Transverse colon (tissue), 4 donors: ENCODE data around the gene CAVIN2. TPM values are rescaled to one million over a fixed set of nuclear protein-coding genes. Genes with fewer than 3 reads are reported as not detected.
A peak's percentile ranks its signal among the peaks of the same experiment; 100 is the strongest.

Experiments used
- DNase-seq: peaks from one replicate; pipeline ENCODE4 v3.0.0-alpha.2; 2019
- H3K27ac ChIP-seq, 4 donors: fragments of 200-600 bp; sonication (generic); 2 replicates each; pipeline ENCODE4 v1.5.1; 2016 to 2018; ENCODE audit warnings: inconsistent platforms in 4 of 4
- H3K27me3 ChIP-seq: fragments of 200-600 bp; sonication (generic); 2 replicates; pipeline ENCODE4 v1.5.1; 2017; ENCODE audit warnings: inconsistent platforms
- H3K36me3 ChIP-seq, 4 donors: fragments of 200-600 bp; sonication (generic); 2 replicates each; pipeline ENCODE4 v1.5.1; 2017 to 2019; ENCODE audit warnings: inconsistent platforms in 4 of 4
- H3K4me1 ChIP-seq, 4 donors: fragments of 200-600 bp; sonication (generic); 2 replicates each; pipeline ENCODE4 v1.5.1; 2017 to 2020; ENCODE audit warnings: inconsistent platforms in 4 of 4
- H3K4me3 ChIP-seq, 4 donors: fragments of 200-600 bp; sonication (generic); 1 replicate in 1 of 4; 2 replicates in 3 of 4; pipeline versions ENCODE4 v1.5.1 to v1.6.1; 2017 to 2019; ENCODE audit warnings: inconsistent platforms in 4 of 4
- H3K9me3 ChIP-seq, 2 donors: fragments of 200-600 bp; sonication (generic); 2 replicates each; pipeline ENCODE4 v1.5.1; 2017 to 2019; ENCODE audit warnings: inconsistent platforms in 2 of 2
- EP300 ChIP-seq: sonication (generic); formaldehyde crosslinking; IDR thresholded peaks from one replicate; pipeline ENCODE4 v1.6.1; 2017; ENCODE audit warnings: antibody characterized with exemption, low read depth
- POLR2A ChIP-seq: fragments of 450-650 bp; IDR thresholded peaks from one replicate; pipeline ENCODE4 v1.6.1; 2016; ENCODE audit warnings: antibody characterized with exemption, mild to moderate bottlenecking, moderate library complexity
- POLR2AphosphoS5 ChIP-seq, 3 donors: sonication (generic); formaldehyde crosslinking; IDR thresholded peaks; one replicate each; pipeline ENCODE4 v1.6.1; 2016; ENCODE audit warnings: antibody characterized with exemption in 3 of 3
- WGBS, 2 donors: methylation state at CpG; one replicate each; pipeline ENCODE4 v1.1.5; 2018; ENCODE audit warnings: low coverage in 1 of 2; 5-methylcytosine and 5-hydroxymethylcytosine counted together
- in situ Hi-C, 4 donors: fragments of 200-750 bp; cut with MboI; loops; one replicate each; pipeline versions ENCODE4 v1.15.0 to v1.15.1; 2017; ENCODE audit warnings: low sequenced_read_pairs in 3 of 4, low pct_ligation_motif_present in 1 of 4, low pct_unique_long_range_greater_than_20kb in 1 of 4
- intact Hi-C: fragments of 100-400 bp; cut with DNase I; formaldehyde crosslinking; loops from one replicate; pipeline ENCODE4 v1.15.1; 2023; ENCODE audit warnings: low total_unique reads
- total RNA-seq, 4 donors: library from RNA; depleted of rRNA; stranded (reverse); fragments of >200 nt; gene quantifications; one replicate each; pipeline ENCODE4 v1.1.0, GENCODE V29; 2016
- TF ChIP-seq, protein P1 (sequence below), 5 experiments: fragments of 200-600 bp in 3 of 5; fragments of 450-650 bp in 2 of 5; sonication (generic) in 3 of 5; IDR thresholded peaks; 1 replicate in 2 of 5; 2 replicates in 3 of 5; pipeline ENCODE4 v1.5.1; 2016 to 2017; ENCODE audit warnings: antibody characterized with exemption in 5 of 5, inconsistent platforms in 3 of 5, mild to moderate bottlenecking in 2 of 5, moderate library complexity in 1 of 5

The CAVIN2 gene
- total RNA-seq, 4 donors from 2014 or later, result 21.3 to 59.3 (median 25.0) TPM

DNA sequence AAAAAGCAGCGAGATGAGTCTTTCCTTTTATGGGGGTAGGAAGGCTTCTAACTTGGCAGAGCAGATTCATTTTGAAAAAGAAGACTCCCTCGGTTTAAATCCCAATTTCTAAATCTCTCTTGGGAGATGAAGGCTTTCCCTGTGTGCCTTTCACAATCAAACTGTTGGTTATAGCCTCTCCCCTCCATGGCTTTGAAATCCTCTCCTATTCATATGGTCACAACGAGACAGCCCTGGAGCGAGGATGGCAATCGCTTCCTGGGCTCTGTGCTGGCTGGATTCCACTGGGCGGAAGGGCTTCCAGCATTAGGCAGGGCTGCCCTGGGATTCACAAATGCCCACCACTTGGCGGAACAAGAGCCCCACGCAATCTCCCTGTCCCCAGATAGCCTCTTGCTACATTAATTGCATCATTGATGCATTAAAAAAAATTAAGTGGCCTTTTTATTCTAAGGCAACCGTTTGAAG lies 1.6 kb downstream of the CAVIN2 start:
- intact Hi-C loops, result no loop called here
- WGBS, 2 donors, result 45 to 48% methylated on average over 5 to 9 of the region's 9 CpGs
- TF ChIP-seq, protein P1, sequence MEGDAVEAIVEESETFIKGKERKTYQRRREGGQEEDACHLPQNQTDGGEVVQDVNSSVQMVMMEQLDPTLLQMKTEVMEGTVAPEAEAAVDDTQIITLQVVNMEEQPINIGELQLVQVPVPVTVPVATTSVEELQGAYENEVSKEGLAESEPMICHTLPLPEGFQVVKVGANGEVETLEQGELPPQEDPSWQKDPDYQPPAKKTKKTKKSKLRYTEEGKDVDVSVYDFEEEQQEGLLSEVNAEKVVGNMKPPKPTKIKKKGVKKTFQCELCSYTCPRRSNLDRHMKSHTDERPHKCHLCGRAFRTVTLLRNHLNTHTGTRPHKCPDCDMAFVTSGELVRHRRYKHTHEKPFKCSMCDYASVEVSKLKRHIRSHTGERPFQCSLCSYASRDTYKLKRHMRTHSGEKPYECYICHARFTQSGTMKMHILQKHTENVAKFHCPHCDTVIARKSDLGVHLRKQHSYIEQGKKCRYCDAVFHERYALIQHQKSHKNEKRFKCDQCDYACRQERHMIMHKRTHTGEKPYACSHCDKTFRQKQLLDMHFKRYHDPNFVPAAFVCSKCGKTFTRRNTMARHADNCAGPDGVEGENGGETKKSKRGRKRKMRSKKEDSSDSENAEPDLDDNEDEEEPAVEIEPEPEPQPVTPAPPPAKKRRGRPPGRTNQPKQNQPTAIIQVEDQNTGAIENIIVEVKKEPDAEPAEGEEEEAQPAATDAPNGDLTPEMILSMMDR (IDR thresholded peaks at IDR 0.05), result no peak
- peak in 1 of 3 donors; percentile 13 for TF ChIP-seq POLR2AphosphoS5 (IDR thresholded peaks at IDR 0.05)
- in situ Hi-C loops, result no loop called here
- peaks cover 0 to 23% (median 10%) of the 10 kb centered on the region in 4 donors for H3K4me1 ChIP-seq
- H3K27ac ChIP-seq, result peak overlapping the region; percentile 81 to 91 (median 85)
- H3K27me3 ChIP-seq, result no peaks in the 10 kb centered on the region
- H3K4me3 ChIP-seq, result peak overlapping the region; percentile 24 to 53 (median 38)
- H3K9me3 ChIP-seq, result no peaks in the 10 kb centered on the region
- DNase-seq, result no peak
- H3K36me3 ChIP-seq, result no peaks in the 10 kb centered on the region

DNA sequence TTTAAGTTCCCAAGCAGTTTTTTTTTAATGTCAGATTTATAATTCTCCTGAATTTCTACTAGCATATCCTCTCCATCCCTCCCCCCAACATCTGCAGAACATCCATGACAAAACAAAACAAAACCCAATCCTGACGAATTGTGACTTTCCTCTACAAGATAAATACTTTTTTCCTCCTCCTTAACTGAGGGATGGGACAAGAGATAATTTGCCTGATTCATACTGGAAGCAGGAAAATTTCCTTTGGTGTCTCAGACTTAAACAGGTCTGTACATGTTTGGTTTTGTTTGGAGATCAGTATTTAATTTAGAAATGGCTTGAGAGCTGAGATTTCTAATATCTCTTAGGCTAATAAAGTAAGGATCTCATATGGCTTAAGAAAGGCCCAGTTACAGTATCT lies 2.2 kb downstream of the CAVIN2 start:
- Histone ChIP-seq H3K27ac (peak overlapping the region; percentile 81 to 91 (median 85)), H3K4me1 (peaks cover 0 to 26% (median 10%) of the 10 kb centered on the region in 4 donors), H3K27me3 (no peaks in the 10 kb centered on the region), H3K36me3 (no peaks in the 10 kb centered on the region), H3K9me3 (no peaks in the 10 kb centered on the region), H3K4me3 (peak overlapping the region; percentile 24 to 53 (median 38))
- 43 to 44% methylated on average over 1 of the region's 1 CpG for WGBS, 2 donors
- no peak for TF ChIP-seq EP300
- TF ChIP-seq POLR2A, result no peak
- no peak for TF ChIP-seq POLR2AphosphoS5 (IDR thresholded peaks at IDR 0.05)
- TF ChIP-seq, protein P1 (IDR thresholded peaks at IDR 0.05), result no peak
- DNase-seq, result no peak
- intact Hi-C loops, result no loop called here
- in situ Hi-C loops, result no loop called here

DNA sequence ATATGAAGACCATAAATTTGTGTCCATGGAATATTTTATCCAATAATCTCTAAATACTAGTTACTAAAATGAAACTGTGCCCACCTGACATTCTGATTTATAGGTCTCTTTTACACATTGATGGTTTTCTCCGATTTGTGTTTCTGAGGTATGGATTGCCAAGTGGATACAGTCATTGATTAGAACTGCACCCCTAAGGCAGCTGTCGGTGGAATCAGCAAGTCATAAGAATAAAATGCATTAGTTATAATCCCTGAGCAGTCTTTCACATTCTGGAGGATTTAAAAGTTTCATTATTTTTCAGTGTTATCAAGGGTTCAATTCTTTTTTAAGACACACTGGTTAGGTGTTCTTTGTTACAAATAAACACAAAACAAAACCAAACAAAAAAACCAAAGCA lies 6.0 kb downstream of the CAVIN2 start:
- WGBS, 2 donors, result 73 to 86% methylated on average over 2 of the region's 2 CpGs
- in situ Hi-C loops, result no loop called here
- H3K27ac ChIP-seq, result no peak overlapping the region

DNA sequence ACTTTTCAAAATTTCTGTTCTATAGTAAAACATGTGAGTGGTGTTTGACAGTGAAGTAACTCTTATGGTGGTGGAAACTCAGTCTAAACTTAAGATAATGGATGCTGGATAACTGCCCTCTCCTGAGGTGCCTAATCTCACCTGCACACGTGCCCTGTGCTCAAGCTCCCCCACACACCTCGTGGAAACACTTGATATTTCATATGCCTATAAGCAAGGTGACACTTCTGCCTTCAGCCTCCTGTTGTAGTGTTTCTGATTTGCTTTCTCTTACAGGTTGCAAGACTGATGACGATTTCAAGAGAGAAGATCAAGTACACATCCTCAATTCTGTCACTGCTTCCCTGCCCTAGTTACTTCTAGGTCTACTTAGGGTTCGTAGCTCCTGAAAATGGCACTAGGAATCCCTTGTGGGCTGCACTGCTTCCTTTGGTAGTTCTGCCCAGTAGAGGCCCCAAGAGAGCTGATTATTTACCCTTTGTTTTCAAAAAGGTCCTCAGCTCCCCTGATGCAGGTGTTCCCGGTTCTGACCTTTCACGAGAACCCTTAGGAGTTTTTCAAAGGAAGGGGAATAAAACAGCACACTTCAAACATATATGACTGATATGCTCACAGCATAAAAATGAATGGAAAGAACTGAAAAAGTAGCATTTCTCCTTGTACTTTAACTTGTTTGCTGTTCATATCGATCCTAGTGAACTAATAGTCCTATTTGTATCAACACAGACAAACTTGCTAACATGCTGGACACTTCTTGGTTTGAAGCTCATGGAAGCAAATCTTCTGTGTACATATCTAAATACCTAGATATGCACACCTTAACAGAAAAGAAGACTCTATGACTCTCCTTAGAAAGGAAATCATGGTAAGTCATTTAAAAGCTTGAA lies 6.7 kb downstream of the CAVIN2 start:
- peaks cover 0 to 9% (median 0%) of the 10 kb centered on the region in 4 donors for H3K4me1 ChIP-seq
- in situ Hi-C loops (no loop called here), intact Hi-C loops (no loop called here)
- WGBS, 2 donors, result 53 to 73% methylated on average over 4 to 7 of the region's 7 CpGs
- H3K4me3 ChIP-seq, result no peak overlapping the region
- no peaks in the 10 kb centered on the region for H3K27me3 ChIP-seq
- no peak for DNase-seq
- peak overlapping the region in 1 of 4 donors; percentile 17 for H3K27ac ChIP-seq
- no peak for TF ChIP-seq POLR2AphosphoS5 (IDR thresholded peaks at IDR 0.05)
- TF ChIP-seq EP300, result no peak
- no peak for TF ChIP-seq POLR2A
- TF ChIP-seq, protein P1 (IDR thresholded peaks at IDR 0.05), result no peak
- H3K36me3 ChIP-seq, result no peaks in the 10 kb centered on the region
- no peaks in the 10 kb centered on the region for H3K9me3 ChIP-seq

More for the DNA sequence above, 6.0 kb downstream of the CAVIN2 start:
- no peaks in the 10 kb centered on the region for H3K27me3 ChIP-seq
- DNase-seq, result no peak
- intact Hi-C loops, result no loop called here
- no peaks in the 10 kb centered on the region for H3K36me3 ChIP-seq
- no peak overlapping the region for H3K4me3 ChIP-seq
- peaks cover 0 to 9% (median 0%) of the 10 kb centered on the region in 4 donors for H3K4me1 ChIP-seq
- H3K9me3 ChIP-seq, result no peaks in the 10 kb centered on the region
- TF ChIP-seq POLR2AphosphoS5 (IDR thresholded peaks at IDR 0.05), result no peak
- no peak for TF ChIP-seq EP300
